Measurements from ENCODE around the gene KMT2B.
"Not testable (repeated sequence)": the region's sequence is repeated elsewhere in the genome, so short reads cannot be mapped to it uniquely, and the experiment has no call there.

KMT2B gene

DNA sequence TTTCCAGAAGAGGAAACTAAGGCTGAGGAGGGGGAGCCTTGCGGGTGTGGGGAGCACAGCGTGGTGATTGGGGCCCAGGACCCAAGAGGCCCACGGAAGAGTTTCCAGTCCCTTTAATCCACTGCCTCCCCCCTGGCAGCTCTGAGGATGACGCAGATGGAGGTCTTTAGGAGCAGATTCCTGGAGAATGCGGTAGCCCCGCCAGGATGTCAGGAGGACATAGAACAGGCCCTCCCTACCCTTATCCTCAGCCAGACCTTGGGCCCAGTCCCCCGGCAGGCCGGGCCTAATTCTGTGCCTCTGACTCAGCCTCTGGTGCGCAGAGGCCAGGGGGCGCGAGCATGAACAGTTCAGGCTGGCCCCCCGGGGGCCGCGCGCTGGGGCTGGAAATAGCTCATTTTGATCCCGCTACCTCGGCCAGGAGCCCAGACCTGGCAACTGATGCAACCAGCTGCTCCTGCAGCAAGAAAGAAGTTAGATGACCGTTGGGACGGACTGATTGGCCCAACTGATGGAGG, 39.5 kb downstream of the KMT2B start:
- DNase-seq: peak; percentile 23

DNA sequence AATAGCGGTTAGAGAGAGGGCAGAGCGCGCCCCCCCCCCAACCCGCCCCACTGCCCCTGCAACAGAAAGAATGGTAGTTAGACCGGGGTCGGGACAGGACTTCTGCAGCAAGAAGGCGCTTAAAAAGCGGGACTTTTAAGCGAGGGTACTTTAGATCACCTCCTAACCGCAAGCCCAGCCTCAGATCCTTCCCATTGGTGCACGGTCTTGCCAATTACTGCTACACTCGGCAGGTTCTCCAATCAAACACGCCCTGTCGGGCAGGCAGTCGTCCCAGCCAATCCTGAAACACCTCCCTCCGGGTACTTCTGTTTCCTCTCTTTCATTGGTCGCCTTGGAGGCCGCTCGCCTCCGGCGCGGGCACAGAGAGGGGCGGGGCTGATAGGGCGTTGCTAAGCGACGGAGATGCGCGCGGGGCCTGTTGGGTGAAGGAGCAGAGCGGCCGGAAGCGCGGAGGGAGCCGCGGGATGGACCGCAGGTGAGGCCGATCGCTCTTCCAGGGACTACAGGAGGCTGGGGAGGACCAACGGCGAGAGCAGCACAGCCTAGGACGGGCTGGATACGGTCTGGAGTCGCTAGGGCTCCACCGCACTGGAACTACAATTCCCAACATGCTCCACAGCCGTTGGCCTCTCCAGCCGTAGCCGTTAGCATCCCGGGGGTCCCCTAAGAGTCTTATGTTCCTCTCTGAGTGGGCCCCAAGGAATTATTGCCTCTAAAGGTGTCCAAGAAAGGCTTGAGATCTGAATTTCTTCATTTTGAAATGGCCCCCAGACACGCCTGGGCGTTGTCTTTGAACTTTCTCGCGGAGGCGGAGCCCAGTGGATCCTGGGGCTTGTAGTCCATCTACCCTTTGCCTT, 40.2 kb downstream of the KMT2B start, which contains the start of gene PROSER3:
Gene PROSER3 (plus strand): TSS at position 428 of the 860 bp plus-strand sequence. CDS start 40 bp downstream, at position 468.
- peak; percentile 98 for DNase-seq

GRCh38 chr19:35759697-35760096, 41.9 kb downstream of the KMT2B start:
- DNase-seq: no peak

GRCh38 chr19:35760711-35761349, 43.0 kb downstream of the KMT2B start:
- DNase-seq: no peak

DNA sequence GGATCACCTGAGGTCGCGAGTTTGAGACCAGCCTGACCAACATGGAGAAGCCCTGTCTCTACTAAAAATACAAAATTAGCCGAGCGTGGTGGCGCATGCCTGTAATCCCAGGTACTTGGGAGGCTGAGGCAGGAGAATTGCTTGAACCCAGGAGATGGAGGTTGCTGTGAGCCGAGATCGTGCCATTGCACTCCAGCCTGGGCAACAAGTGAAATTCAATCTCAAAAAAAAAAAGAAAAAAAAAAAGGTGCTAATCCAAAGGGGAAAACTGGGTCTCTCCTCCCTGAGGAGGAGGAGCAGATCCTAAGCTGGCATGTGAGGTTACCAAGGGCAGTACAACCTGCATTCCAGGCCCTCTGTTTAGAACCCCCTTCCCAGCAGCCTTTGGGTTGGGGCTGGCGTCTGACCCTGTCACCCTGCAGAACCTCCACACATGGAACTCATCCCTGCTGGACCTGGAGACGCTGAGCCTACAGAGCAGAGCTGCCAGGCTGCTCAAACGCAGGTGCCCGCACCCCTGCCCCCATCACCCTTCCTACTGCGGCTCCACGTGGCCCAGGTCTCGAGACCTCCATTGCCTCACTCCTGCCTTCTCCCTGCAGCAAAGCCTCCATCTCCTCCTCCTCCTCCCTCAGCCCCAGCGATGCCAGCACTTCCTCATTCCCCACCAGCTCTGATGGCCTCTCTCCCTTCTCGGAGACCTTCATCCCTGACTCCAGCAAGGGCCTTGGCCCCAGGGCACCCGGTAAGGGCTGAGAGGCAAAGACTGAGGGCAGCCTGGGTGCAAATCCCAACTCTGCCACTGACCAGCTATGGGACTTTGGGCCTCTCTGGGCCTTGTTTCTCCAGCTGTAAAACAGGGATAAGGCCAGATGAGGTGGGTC, 46.9 kb downstream of the KMT2B start:
- no peak for DNase-seq

GRCh38 chr19:35766571-35767104, 48.8 kb downstream of the KMT2B start:
- no peak for DNase-seq

- DNase-seq: no peak
These were observed 49.7 kb downstream of the KMT2B start for GRCh38 chr19:35767288-35768081.

- no peak for DNase-seq
These were observed 50.2 kb downstream of the KMT2B start for GRCh38 chr19:35768082-35768421.

- DNase-seq: not testable (repeated sequence)
These were observed 54.6 kb downstream of the KMT2B start for GRCh38 chr19:35772362-35772761.

- no peak for DNase-seq
These were observed 55.4 kb downstream of the KMT2B start for GRCh38 chr19:35773020-35773806.

DNA sequence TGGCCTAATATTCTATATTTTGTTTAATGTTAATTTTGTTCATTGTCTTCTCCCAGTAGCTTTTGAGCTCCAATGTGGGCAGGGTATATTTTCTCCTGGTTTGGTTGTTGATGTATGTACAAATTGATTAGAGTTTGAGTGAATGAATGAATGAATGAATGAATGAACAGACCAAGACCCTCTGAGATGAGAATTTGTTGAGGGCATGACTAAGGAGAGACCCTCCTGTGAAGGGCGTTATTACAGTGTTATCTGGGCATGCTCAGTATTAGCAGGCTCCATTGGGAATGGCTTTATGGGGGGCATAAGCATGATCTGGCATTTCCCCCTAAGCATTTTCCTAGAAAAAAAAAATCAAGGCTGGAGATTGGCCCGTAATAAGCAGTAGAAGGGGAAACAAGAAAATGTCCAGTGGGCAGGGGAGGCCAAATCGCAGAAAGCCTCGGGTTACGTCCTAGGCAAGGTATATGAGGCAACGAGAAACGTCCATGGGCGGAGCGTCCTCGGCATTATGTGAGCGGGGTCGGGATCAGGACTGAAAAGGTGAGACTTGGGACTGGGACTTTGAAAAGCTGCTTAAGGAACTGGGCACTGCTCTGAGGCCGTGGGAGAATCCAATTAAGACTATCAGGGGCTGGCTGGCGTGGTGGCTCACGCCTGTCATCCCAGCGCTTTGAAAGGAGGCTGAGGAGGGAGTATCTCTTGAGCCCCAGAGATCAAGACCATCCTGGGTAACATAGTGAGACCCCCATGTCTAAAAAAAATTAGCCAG, 56.7 kb downstream of the KMT2B start:
- no peak for DNase-seq

GRCh38 chr19:35775046-35775297, 57.2 kb downstream of the KMT2B start:
- no peak for DNase-seq

DNA sequence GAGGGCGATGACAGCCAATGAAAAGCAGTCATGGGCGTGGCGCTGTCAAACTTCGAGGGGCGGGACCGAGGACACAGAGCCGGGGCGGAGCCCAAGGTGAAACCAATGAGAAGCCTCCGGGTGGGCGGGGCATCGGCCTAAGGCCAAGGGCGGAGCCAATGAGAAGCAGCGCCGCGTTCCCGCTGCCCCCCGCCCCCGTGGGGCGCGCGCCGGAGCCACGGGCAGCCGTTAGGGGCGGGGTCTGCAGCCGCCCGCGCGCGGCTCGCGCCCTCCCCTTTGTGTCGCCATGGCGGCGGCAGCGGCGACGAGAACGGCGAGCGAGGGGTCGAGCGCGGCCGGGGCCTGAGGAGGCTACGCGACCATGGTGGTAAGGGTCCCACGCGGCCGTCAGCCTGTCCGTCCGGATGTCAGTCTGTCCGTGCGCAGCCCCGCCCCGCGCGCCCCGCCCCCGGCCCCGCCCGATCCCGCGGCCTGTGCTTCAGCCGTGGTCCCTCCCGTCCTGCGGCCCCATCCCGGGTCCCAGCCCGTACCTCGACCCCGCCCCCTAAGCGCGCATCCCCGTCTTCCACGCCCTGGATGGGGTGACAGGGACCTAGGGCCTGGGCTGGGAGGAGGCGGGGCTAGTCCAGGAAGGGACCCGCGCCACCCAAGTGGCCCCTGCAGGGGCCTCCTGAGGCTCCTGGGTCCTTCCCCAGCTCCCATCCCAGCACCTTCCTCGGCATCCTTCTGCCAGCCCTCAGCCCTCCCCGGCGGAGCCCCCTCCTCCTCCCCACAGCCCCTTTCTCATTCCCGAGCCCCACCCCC, 57.7 kb downstream of the KMT2B start, which contains the start of gene ARHGAP33:
Gene ARHGAP33 (plus strand): TSS at position 267 of the 804 bp plus-strand sequence. CDS start 95 bp downstream, at position 362.
- DNase-seq: peak; percentile 100

- DNase-seq: no peak
These were observed 58.4 kb downstream of the KMT2B start for GRCh38 chr19:35776102-35776788.

GRCh38 chr19:35777086-35777841, 59.5 kb downstream of the KMT2B start:
- no peak for DNase-seq

DNA sequence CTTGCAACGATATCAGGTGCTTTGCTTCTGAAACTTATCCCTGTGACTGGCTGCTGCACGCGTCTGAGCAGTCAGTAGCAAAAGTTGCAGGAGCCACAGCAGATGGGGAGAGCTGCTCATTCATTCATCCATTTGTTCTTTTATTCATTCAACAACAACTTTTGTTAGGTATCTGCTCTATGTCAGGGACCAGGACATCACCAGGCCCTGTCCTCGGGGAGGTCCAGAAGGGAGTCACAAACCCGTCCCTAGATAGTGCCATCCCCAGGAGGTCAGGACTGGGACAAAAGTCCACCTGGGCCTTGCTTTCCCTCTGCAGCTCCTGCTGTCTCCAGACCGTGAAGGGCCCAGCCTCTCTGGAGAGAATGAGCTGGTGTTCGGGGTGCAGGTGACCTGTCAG, 60.2 kb downstream of the KMT2B start:
- DNase-seq: no peak

- no peak for DNase-seq
These were observed 61.2 kb downstream of the KMT2B start for GRCh38 chr19:35779033-35779432.

GRCh38 chr19:35780058-35780457, 62.3 kb downstream of the KMT2B start:
- no peak for DNase-seq

Measured in CD4-positive, alpha-beta T cell treated with Interleukin-17A for 4 hours (primary cell).